Suprapubic skin (tissue), 4 donors: ENCODE data around the gene OTULINL. TPM values are rescaled to one million over a fixed set of nuclear protein-coding genes. Genes with fewer than 3 reads are reported as not detected.

Experiments
- DNase-seq, 2 donors: peaks; one replicate each; pipeline ENCODE4 v3.0.0-alpha.2; 2019; ENCODE audit warnings: low spot score in 2 of 2
- H3K27ac ChIP-seq: fragments of 200-600 bp; sonication (generic); one replicate; pipeline ENCODE4 v1.5.1; 2019
- H3K27me3 ChIP-seq: fragments of 200-600 bp; sonication (generic); one replicate; pipeline ENCODE4 v1.5.1; 2019
- H3K36me3 ChIP-seq: fragments of 200-600 bp; sonication (generic); one replicate; pipeline ENCODE4 v1.5.1; 2019
- H3K4me1 ChIP-seq: fragments of 200-600 bp; sonication (generic); one replicate; pipeline ENCODE4 v1.5.1; 2019
- H3K4me3 ChIP-seq: fragments of 200-600 bp; sonication (generic); one replicate; pipeline ENCODE4 v1.5.1; 2019; ENCODE audit warnings: mild to moderate bottlenecking
- H3K9me3 ChIP-seq: fragments of 200-600 bp; sonication (generic); one replicate; pipeline ENCODE4 v1.5.1; 2019
- EP300 ChIP-seq: sonication (generic); formaldehyde crosslinking; IDR thresholded peaks from one replicate; pipeline ENCODE4 v1.6.1; 2017; ENCODE audit warnings: antibody characterized with exemption
- POLR2A ChIP-seq, 2 donors: fragments of 450-650 bp; IDR thresholded peaks; one replicate each; pipeline ENCODE4 v1.6.1; 2017; ENCODE audit warnings: antibody characterized with exemption in 2 of 2, mild to moderate bottlenecking in 2 of 2, moderate library complexity in 2 of 2
- POLR2AphosphoS5 ChIP-seq, 3 donors: sonication (generic); formaldehyde crosslinking; IDR thresholded peaks; one replicate each; pipeline ENCODE4 v1.6.1; 2017; ENCODE audit warnings: antibody characterized with exemption in 3 of 3
- WGBS: methylation state at CpG from one replicate; pipeline ENCODE4 v1.1.5; 2018; 5-methylcytosine and 5-hydroxymethylcytosine counted together
- total RNA-seq, 4 donors: library from RNA; depleted of rRNA; stranded (reverse); fragments of >200 nt; gene quantifications; one replicate each; pipeline ENCODE4 v1.1.0, GENCODE V29; 2016
- TF ChIP-seq, protein P1 (sequence below), 2 donors: fragments of 200-600 bp in 1 of 2; fragments of 450-650 bp in 1 of 2; sonication (generic) in 1 of 2; IDR thresholded peaks; one replicate each; pipeline ENCODE4 v1.5.1; 2016 to 2019; ENCODE audit warnings: antibody characterized with exemption in 2 of 2, mild to moderate bottlenecking in 1 of 2, moderate library complexity in 1 of 2

Gene OTULINL
- 1 to 10 TPM; 1.1 to 3.3 (median 2.7) TPM for total RNA-seq

DNA sequence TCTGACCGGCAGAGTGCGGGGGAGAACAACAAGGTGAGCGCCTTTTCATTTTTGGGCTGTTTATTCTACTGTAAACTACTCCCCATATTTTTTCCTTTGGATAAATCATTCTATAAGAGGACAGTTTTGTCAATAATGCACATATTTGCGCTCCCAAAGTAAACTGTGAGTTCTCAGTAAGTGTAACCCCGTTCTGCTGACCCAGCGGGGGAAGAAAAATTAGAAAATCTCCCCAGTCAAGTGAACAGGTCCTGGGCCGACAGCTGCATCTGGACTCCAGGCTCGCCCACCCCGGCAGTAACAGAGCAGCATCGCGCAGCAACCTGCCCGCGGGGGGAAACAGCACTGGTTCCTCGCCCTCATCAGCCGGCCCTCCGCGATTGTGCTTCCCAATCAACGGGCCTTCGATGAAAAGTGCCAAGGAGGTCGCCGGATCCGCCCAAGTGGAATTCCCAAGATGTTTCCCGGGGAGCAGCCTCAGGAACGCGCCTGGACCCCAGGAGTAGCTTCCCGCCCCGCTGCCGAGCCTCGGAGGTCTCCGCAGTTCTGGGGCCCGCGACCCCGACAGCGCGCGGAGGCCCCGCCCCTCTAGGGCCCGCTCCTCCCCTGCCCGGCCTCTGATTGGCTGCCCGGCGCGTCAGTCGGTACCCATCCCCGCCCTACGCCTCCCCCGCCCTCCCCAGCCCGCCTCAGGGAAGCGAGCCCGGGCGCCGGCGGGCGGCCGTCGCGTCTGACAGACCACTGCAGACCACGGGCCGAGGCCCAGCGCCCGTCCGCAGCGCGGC, at the start of gene OTULINL:
OTULINL (plus strand) TSS at position 687 of the 785 bp plus-strand sequence. CDS start 103 bp downstream, outside the sequence.
- Histone ChIP-seq H3K27ac (peak within 1 kb of the TSS; percentile 76), H3K27me3 (no peaks in the 10 kb centered on the region), H3K9me3 (no peaks in the 10 kb centered on the region), H3K36me3 (no peaks in the 10 kb centered on the region), H3K4me3 (peak within 1 kb of the TSS; percentile 80), H3K4me1 (peaks cover 13% of the 10 kb centered on the region)
- 12% methylated on average over 26 of the region's 63 CpGs for WGBS
- peak; percentile 88 for DNase-seq
- TF ChIP-seq, protein P1, sequence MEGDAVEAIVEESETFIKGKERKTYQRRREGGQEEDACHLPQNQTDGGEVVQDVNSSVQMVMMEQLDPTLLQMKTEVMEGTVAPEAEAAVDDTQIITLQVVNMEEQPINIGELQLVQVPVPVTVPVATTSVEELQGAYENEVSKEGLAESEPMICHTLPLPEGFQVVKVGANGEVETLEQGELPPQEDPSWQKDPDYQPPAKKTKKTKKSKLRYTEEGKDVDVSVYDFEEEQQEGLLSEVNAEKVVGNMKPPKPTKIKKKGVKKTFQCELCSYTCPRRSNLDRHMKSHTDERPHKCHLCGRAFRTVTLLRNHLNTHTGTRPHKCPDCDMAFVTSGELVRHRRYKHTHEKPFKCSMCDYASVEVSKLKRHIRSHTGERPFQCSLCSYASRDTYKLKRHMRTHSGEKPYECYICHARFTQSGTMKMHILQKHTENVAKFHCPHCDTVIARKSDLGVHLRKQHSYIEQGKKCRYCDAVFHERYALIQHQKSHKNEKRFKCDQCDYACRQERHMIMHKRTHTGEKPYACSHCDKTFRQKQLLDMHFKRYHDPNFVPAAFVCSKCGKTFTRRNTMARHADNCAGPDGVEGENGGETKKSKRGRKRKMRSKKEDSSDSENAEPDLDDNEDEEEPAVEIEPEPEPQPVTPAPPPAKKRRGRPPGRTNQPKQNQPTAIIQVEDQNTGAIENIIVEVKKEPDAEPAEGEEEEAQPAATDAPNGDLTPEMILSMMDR (IDR thresholded peaks at IDR 0.05), result no peak
- no peak for TF ChIP-seq POLR2A (IDR thresholded peaks at IDR 0.05)
- no peak for TF ChIP-seq POLR2AphosphoS5 (IDR thresholded peaks at IDR 0.05)
- TF ChIP-seq EP300, result no peak

DNA sequence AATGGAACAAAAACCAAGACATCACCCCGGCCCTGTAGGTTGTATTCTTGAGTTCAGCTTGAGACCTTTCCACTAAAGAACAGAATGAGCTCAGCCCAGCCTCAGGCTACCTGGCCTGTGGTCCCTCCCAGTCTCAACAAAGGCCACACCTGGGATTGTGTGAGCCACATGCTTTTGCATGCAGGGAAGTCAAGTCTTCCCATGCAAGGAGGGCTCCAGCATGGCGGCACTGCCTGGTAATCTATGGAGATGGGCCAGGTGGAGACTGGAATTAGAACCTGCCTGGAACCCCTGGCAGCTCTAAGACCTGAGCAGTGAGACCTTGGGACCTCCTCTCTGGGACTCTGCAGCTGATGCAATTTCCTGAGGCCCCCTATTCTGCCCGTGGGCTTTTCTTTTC, 49.4 kb upstream of the OTULINL start:
- H3K4me1 ChIP-seq, result no peaks in the 10 kb centered on the region
- H3K4me3 ChIP-seq, result no peak overlapping the region
- no peaks in the 10 kb centered on the region for H3K9me3 ChIP-seq
- 74% methylated on average over 3 of the region's 3 CpGs for WGBS
- H3K27ac ChIP-seq, result no peak overlapping the region
- no peak for DNase-seq
- no peaks in the 10 kb centered on the region for H3K36me3 ChIP-seq
- H3K27me3 ChIP-seq, result no peaks in the 10 kb centered on the region
- no peak for TF ChIP-seq EP300
- no peak for TF ChIP-seq POLR2A (IDR thresholded peaks at IDR 0.05)
- TF ChIP-seq POLR2AphosphoS5 (IDR thresholded peaks at IDR 0.05), result no peak
- TF ChIP-seq, protein P1 (IDR thresholded peaks at IDR 0.05), result no peak

DNA sequence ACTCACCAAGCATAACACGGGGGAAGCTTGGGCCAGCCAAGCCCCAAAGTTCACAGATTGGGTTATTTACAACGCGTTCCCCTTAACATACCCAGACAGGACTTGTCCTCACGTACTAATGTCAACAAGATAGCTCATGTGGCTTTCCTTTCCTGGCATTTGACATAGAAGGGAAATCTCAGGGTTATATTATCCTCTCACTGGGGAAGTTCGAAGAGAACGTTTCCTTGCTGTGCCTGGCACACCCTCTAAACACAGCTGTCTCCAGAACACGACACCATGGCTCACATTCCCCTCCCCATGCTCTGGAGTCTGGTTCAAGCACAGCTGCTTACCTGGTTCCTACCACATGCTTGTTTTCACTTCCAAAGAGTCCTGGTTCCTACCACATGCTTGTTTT, 46.8 kb upstream of the OTULINL start:
- H3K9me3 ChIP-seq, result no peaks in the 10 kb centered on the region
- no peak overlapping the region for H3K27ac ChIP-seq
- no peak for DNase-seq
- no peaks in the 10 kb centered on the region for H3K36me3 ChIP-seq
- H3K27me3 ChIP-seq, result no peaks in the 10 kb centered on the region
- no peaks in the 10 kb centered on the region for H3K4me1 ChIP-seq
- TF ChIP-seq POLR2AphosphoS5 (IDR thresholded peaks at IDR 0.05) (no peak), POLR2A (IDR thresholded peaks at IDR 0.05) (no peak), EP300 (no peak)
- TF ChIP-seq, protein P1 (IDR thresholded peaks at IDR 0.05), result no peak
- H3K4me3 ChIP-seq, result no peak overlapping the region
- WGBS, result 27% methylated on average over 7 of the region's 7 CpGs

DNA sequence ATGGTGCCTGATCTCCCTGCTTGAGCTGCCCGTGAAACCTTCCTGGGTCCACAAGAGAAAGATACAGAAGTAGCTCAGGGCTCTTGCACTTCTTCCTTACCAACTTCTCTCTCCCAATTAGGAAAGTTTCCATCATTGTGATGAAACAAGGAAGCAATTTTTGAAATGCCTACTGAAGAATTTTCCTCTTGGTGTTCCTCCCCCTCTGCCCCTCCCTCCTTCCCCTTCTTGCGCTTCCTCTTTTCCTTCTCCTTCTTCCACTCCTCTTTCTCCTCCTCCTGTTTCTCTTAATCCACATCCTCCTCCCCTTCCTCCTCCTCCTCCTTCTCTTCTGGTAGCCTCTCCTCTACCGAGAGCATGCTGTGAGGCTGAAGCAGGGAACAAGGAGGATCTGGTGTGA, 36.3 kb upstream of the OTULINL start:
- TF ChIP-seq POLR2AphosphoS5 (IDR thresholded peaks at IDR 0.05) (no peak), EP300 (no peak), POLR2A (IDR thresholded peaks at IDR 0.05) (no peak)
- TF ChIP-seq, protein P1 (IDR thresholded peaks at IDR 0.05), result no peak
- Histone ChIP-seq H3K36me3 (no peaks in the 10 kb centered on the region), H3K27me3 (no peaks in the 10 kb centered on the region), H3K9me3 (no peaks in the 10 kb centered on the region), H3K4me1 (no peaks in the 10 kb centered on the region), H3K27ac (no peak overlapping the region), H3K4me3 (no peak overlapping the region)
- DNase-seq, result no peak
- 47% methylated on average over 3 of the region's 3 CpGs for WGBS

DNA sequence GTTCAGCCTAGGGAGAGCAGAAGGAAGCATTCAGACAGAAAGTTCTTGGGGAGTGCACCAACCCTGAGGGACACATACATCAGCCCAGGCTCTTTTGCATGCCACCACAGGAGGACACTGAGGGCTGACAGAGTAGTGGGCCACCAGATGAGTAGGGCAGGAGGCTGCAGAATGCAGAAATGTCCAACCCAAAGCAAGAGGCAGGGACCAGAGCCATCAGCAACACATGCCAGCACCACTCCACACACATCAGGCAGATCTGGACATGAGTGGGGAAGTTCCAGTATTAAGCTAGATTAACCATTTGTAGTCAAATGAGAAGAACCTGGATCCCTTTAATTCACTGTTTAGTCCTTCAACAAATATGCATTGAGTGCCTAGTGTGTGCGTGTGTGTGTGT, 35.7 kb upstream of the OTULINL start:
- Histone ChIP-seq H3K9me3 (no peaks in the 10 kb centered on the region), H3K36me3 (no peaks in the 10 kb centered on the region), H3K27me3 (no peaks in the 10 kb centered on the region), H3K4me1 (no peaks in the 10 kb centered on the region), H3K4me3 (no peak overlapping the region), H3K27ac (no peak overlapping the region)
- TF ChIP-seq, protein P1 (IDR thresholded peaks at IDR 0.05), result no peak
- TF ChIP-seq EP300 (no peak), POLR2AphosphoS5 (IDR thresholded peaks at IDR 0.05) (no peak), POLR2A (IDR thresholded peaks at IDR 0.05) (no peak)
- WGBS, result 85% methylated on average over 1 of the region's 1 CpG
- no peak for DNase-seq
